KMS-11 (cell line): ENCODE measurements around the gene SLC23A2.

Experiments
- H2AFZ ChIP-seq: fragments of 200-600 bp; sonication (generic); 2 replicates; pipeline ENCODE4 v1.6.1; 2016; ENCODE audit warnings: antibody characterized with exemption, mixed run types, low read depth
- H3K27ac ChIP-seq: fragments of 200-600 bp; sonication (generic); 2 replicates; pipeline ENCODE4 v1.6.1; 2016; ENCODE audit warnings: mild to moderate bottlenecking, mixed run types
- H3K27me3 ChIP-seq: fragments of 200-600 bp; sonication (generic); 2 replicates; pipeline ENCODE4 v1.6.1; 2017; ENCODE audit warnings: mild to moderate bottlenecking, low read depth, mixed run types, moderate library complexity; ENCODE audit not compliant: insufficient read depth
- H3K36me3 ChIP-seq: fragments of 200-600 bp; sonication (generic); 2 replicates; pipeline ENCODE4 v1.6.1; 2017; ENCODE audit warnings: mild to moderate bottlenecking, mixed run types; ENCODE audit not compliant: insufficient read depth
- H3K4me1 ChIP-seq: fragments of 200-600 bp; sonication (generic); 2 replicates; pipeline ENCODE4 v1.6.1; 2016; ENCODE audit warnings: mild to moderate bottlenecking, low read depth, mixed run types; ENCODE audit not compliant: poor library complexity, severe bottlenecking
- H3K4me2 ChIP-seq: fragments of 200-600 bp; sonication (generic); 2 replicates; pipeline ENCODE4 v1.7.0; 2016; ENCODE audit warnings: mild to moderate bottlenecking, mixed run types
- H3K4me3 ChIP-seq: fragments of 200-600 bp; sonication (generic); IDR thresholded peaks from 2 replicates; pipeline ENCODE4 v1.6.1; 2017; ENCODE audit warnings: low read depth, low read length, mixed read lengths; ENCODE audit not compliant: insufficient read depth
- H3K79me2 ChIP-seq: fragments of 200-600 bp; sonication (generic); 2 replicates; pipeline ENCODE4 v1.6.1; 2016; ENCODE audit warnings: low read depth, mixed run types; ENCODE audit not compliant: insufficient read depth
- H3K9ac ChIP-seq: fragments of 200-600 bp; sonication (generic); 2 replicates; pipeline ENCODE4 v1.6.1; 2016; ENCODE audit warnings: mild to moderate bottlenecking, mixed run types
- H4K20me1 ChIP-seq: fragments of 200-600 bp; sonication (generic); 2 replicates; pipeline ENCODE4 v1.6.1; 2016; ENCODE audit warnings: mild to moderate bottlenecking, mixed run types; ENCODE audit not compliant: insufficient read depth
- TF ChIP-seq, protein P1 (sequence below): fragments of 200-600 bp; sonication (generic); conservative IDR thresholded peaks from 2 replicates; pipeline ENCODE4 v1.6.1; 2017; ENCODE audit warnings: low read depth, mild to moderate bottlenecking, antibody characterized with exemption, low read length, moderate library complexity, mixed read lengths

SLC23A2 gene

DNA sequence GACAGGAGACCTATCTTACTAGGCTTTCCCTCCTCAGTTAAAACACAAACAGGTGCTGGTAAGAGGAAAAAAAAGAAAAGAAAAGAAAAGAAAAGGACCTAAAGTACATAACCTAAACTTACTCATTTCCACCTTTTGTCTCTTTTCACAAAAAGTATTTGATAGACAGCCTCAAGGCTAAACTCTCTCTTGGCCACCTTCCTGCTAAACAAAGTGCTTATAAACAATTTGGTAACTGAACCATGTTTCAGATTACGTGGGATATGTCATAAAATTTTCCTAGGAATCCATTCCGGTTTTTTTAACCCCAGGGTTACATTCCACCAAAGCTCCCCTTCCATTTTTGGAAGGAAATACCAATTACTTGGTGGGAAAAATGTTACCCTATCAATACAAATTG, 170.6 kb downstream of the SLC23A2 start:
- H3K36me3 ChIP-seq: no peaks in the 10 kb centered on the region
- no peaks in the 10 kb centered on the region for H3K79me2 ChIP-seq
- TF ChIP-seq, protein P1, sequence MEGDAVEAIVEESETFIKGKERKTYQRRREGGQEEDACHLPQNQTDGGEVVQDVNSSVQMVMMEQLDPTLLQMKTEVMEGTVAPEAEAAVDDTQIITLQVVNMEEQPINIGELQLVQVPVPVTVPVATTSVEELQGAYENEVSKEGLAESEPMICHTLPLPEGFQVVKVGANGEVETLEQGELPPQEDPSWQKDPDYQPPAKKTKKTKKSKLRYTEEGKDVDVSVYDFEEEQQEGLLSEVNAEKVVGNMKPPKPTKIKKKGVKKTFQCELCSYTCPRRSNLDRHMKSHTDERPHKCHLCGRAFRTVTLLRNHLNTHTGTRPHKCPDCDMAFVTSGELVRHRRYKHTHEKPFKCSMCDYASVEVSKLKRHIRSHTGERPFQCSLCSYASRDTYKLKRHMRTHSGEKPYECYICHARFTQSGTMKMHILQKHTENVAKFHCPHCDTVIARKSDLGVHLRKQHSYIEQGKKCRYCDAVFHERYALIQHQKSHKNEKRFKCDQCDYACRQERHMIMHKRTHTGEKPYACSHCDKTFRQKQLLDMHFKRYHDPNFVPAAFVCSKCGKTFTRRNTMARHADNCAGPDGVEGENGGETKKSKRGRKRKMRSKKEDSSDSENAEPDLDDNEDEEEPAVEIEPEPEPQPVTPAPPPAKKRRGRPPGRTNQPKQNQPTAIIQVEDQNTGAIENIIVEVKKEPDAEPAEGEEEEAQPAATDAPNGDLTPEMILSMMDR: no peak
- no peaks in the 10 kb centered on the region for H3K27me3 ChIP-seq
- H3K4me3 ChIP-seq: no peak overlapping the region
- no peak overlapping the region for H3K4me2 ChIP-seq
- no peaks in the 10 kb centered on the region for H4K20me1 ChIP-seq
- H2AFZ ChIP-seq: no peak overlapping the region
- H3K27ac ChIP-seq: no peak overlapping the region
- no peak overlapping the region for H3K9ac ChIP-seq
- no peaks in the 10 kb centered on the region for H3K4me1 ChIP-seq

DNA sequence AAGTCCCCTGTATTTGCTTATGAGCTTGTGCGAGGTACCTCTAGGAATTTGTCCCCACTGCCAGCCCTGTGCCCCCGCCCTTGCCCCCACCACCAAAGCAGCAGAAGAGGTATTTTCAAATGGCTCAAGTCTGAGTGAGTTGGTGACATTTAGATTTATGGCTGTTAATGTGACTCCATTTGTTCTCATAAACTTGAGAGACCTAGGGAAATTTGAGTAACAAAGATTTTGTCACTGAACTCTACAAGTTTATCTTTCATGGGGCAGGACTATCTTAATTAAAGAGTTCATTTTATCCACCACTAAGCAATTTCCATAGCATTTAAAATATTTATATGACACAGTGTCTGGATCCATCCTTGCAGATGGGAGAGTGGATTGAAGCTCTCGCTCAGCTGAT, 171.1 kb downstream of the SLC23A2 start:
- Histone ChIP-seq H3K27me3 (no peaks in the 10 kb centered on the region), H3K4me3 (no peak overlapping the region), H3K79me2 (no peaks in the 10 kb centered on the region), H3K36me3 (no peaks in the 10 kb centered on the region), H3K4me1 (no peaks in the 10 kb centered on the region), H3K9ac (no peak overlapping the region), H4K20me1 (no peaks in the 10 kb centered on the region), H2AFZ (no peak overlapping the region), H3K4me2 (no peak overlapping the region), H3K27ac (no peak overlapping the region)
- TF ChIP-seq, protein P1: no peak

DNA sequence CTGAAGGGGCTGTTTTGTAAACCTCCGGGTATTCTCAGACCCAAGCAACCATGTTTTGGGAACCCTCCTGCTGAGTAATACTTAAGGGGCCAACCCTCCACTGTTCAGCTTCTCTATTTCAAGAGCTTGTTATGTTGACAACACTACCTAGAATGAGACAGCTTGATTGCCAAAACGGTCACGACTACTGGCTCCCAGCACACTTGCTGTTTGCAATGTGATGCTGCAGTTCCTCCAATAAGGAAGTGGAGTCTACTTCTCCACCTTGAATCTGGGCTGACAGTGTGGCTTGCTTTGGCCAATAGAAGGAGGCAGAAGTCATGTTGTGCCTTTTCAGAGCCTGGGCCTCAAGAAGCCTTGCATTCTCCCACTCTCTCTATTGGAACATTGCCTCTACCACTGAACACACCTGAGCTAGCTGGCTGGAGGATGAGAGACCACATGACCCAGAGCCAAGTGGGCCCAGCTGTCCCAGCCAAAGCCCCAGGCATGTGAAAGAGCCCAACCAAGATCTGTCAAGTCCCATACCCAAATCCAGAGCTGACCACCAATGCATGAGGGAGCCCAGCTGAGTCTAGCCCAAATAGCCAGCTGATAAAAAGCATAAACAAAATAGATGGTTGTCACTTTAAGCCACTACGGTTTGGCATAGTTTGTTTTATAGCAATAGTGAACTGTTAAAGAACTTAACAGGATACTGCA, 171.6 kb downstream of the SLC23A2 start:
- Histone ChIP-seq H3K36me3 (no peaks in the 10 kb centered on the region), H3K4me3 (no peak overlapping the region), H3K4me1 (no peaks in the 10 kb centered on the region), H3K9ac (no peak overlapping the region), H3K27me3 (no peaks in the 10 kb centered on the region), H3K4me2 (no peak overlapping the region), H4K20me1 (no peaks in the 10 kb centered on the region), H3K27ac (no peak overlapping the region), H2AFZ (no peak overlapping the region), H3K79me2 (no peaks in the 10 kb centered on the region)
- TF ChIP-seq, protein P1: no peak

DNA sequence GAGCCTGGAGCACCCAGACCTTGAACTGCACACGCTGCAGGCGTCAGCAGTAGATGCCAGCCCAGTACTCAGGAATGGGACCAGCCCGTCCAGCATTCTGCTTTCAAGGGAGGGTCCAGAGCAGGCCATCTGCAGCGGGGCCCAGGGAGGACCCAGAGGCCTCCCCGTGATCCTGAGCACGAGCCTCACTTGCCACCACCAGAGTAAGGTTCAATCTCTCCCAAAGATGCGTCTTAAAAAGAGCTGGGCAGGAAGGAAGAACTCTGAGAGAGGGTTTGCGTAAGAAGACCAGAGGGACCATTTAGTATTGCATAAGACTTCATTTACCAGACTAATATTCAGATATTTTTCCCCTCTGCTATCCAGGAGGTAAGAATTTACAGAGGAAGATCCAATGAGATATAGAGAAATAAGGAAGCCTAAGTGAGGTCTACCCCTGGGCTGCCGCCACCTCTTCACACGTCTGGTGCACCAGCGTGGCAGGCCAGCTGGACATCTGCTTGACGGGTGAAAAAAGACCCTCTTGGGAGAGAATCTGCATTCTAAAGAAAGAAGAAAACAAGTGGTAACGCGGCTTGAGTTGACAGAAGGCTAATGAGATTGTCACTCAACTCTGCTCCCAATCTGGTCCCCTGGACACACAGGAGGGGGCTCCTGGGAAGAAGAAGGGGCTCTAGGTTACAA, 172.3 kb downstream of the SLC23A2 start:
- Histone ChIP-seq H3K79me2 (no peaks in the 10 kb centered on the region), H2AFZ (no peak overlapping the region), H3K9ac (no peak overlapping the region), H4K20me1 (no peaks in the 10 kb centered on the region), H3K4me2 (no peak overlapping the region), H3K4me1 (no peaks in the 10 kb centered on the region), H3K36me3 (no peaks in the 10 kb centered on the region), H3K4me3 (no peak overlapping the region), H3K27ac (no peak overlapping the region), H3K27me3 (no peaks in the 10 kb centered on the region)
- TF ChIP-seq, protein P1: no peak
